ENCODE results near the gene ZNF175.

DNA sequence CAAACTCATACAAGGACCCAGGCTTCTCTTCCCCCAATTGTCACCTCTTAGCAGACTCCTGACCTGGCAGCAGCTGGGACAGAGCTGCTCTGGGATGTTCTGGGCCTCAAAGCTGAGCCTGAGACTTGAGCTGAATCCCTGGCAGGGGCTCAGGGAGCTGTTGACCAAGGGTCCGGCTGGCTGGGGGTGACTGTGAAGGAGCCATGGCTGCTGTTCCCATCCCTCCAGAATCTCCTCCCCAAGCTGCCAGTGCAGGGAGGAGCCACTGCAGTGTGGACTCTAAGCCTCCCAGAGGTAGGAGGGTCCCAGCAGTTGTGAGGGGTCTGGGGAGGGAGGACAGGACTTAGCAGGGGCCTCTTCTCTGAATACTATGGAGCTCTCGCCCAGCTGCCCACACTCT lies 41.8 kb upstream of the ZNF175 start:
- TF ChIP-seq, protein P1, sequence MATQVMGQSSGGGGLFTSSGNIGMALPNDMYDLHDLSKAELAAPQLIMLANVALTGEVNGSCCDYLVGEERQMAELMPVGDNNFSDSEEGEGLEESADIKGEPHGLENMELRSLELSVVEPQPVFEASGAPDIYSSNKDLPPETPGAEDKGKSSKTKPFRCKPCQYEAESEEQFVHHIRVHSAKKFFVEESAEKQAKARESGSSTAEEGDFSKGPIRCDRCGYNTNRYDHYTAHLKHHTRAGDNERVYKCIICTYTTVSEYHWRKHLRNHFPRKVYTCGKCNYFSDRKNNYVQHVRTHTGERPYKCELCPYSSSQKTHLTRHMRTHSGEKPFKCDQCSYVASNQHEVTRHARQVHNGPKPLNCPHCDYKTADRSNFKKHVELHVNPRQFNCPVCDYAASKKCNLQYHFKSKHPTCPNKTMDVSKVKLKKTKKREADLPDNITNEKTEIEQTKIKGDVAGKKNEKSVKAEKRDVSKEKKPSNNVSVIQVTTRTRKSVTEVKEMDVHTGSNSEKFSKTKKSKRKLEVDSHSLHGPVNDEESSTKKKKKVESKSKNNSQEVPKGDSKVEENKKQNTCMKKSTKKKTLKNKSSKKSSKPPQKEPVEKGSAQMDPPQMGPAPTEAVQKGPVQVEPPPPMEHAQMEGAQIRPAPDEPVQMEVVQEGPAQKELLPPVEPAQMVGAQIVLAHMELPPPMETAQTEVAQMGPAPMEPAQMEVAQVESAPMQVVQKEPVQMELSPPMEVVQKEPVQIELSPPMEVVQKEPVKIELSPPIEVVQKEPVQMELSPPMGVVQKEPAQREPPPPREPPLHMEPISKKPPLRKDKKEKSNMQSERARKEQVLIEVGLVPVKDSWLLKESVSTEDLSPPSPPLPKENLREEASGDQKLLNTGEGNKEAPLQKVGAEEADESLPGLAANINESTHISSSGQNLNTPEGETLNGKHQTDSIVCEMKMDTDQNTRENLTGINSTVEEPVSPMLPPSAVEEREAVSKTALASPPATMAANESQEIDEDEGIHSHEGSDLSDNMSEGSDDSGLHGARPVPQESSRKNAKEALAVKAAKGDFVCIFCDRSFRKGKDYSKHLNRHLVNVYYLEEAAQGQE (IDR thresholded peaks at IDR 0.05; ENCODE audit: low read depth, low read length): no peak
- TF ChIP-seq, protein P2, sequence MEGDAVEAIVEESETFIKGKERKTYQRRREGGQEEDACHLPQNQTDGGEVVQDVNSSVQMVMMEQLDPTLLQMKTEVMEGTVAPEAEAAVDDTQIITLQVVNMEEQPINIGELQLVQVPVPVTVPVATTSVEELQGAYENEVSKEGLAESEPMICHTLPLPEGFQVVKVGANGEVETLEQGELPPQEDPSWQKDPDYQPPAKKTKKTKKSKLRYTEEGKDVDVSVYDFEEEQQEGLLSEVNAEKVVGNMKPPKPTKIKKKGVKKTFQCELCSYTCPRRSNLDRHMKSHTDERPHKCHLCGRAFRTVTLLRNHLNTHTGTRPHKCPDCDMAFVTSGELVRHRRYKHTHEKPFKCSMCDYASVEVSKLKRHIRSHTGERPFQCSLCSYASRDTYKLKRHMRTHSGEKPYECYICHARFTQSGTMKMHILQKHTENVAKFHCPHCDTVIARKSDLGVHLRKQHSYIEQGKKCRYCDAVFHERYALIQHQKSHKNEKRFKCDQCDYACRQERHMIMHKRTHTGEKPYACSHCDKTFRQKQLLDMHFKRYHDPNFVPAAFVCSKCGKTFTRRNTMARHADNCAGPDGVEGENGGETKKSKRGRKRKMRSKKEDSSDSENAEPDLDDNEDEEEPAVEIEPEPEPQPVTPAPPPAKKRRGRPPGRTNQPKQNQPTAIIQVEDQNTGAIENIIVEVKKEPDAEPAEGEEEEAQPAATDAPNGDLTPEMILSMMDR (IDR thresholded peaks at IDR 0.05): no peak
- TF ChIP-seq POLR2AphosphoS5 (IDR thresholded peaks at IDR 0.05; ENCODE audit: low read depth, low read length) (no peak), MEF2A (IDR thresholded peaks at IDR 0.05; ENCODE audit: borderline replicate concordance, low read depth) (no peak), EP300 (IDR thresholded peaks at IDR 0.05; ENCODE audit: borderline replicate concordance in 1 of 2, low read depth in 1 of 2, low read length in 1 of 2) (no peak), MXI1 (IDR thresholded peaks at IDR 0.05; ENCODE audit: low read depth, low read length) (no peak), SIN3A (IDR thresholded peaks at IDR 0.05; ENCODE audit: borderline replicate concordance, low read depth, low read length) (no peak), RFX5 (IDR thresholded peaks at IDR 0.05; ENCODE audit: low read length) (no peak), NRF1 (IDR thresholded peaks at IDR 0.05; ENCODE audit: low read depth, low read length) (no peak), TCF12 (IDR thresholded peaks at IDR 0.05) (no peak)
- TF ChIP-seq, protein P3, sequence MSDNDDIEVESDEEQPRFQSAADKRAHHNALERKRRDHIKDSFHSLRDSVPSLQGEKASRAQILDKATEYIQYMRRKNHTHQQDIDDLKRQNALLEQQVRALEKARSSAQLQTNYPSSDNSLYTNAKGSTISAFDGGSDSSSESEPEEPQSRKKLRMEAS (IDR thresholded peaks at IDR 0.05; ENCODE audit: low read depth): no peak
- TF ChIP-seq, protein P4, sequence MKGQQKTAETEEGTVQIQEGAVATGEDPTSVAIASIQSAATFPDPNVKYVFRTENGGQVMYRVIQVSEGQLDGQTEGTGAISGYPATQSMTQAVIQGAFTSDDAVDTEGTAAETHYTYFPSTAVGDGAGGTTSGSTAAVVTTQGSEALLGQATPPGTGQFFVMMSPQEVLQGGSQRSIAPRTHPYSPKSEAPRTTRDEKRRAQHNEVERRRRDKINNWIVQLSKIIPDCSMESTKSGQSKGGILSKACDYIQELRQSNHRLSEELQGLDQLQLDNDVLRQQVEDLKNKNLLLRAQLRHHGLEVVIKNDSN (IDR thresholded peaks at IDR 0.05; ENCODE audit: borderline replicate concordance, low read depth): no peak
- TF ChIP-seq, protein P5, sequence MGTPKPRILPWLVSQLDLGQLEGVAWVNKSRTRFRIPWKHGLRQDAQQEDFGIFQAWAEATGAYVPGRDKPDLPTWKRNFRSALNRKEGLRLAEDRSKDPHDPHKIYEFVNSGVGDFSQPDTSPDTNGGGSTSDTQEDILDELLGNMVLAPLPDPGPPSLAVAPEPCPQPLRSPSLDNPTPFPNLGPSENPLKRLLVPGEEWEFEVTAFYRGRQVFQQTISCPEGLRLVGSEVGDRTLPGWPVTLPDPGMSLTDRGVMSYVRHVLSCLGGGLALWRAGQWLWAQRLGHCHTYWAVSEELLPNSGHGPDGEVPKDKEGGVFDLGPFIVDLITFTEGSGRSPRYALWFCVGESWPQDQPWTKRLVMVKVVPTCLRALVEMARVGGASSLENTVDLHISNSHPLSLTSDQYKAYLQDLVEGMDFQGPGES (IDR thresholded peaks at IDR 0.05; ENCODE audit: low read depth, low read length): no peak
- TF ChIP-seq, protein P6, sequence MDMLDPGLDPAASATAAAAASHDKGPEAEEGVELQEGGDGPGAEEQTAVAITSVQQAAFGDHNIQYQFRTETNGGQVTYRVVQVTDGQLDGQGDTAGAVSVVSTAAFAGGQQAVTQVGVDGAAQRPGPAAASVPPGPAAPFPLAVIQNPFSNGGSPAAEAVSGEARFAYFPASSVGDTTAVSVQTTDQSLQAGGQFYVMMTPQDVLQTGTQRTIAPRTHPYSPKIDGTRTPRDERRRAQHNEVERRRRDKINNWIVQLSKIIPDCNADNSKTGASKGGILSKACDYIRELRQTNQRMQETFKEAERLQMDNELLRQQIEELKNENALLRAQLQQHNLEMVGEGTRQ (IDR thresholded peaks at IDR 0.05; ENCODE audit: borderline replicate concordance, low read depth, low read length): no peak

All from SK-N-SH (cell line).